Skeletal muscle satellite cell (primary cell): ENCODE measurements around the gene SLC22A31.

ENCODE experiments used
- H3K27me3 ChIP-seq: 2 replicates; pipeline ENCODE4 v1.7.0; 2013; ENCODE audit warnings: low read length; ENCODE audit not compliant: control insufficient read depth, insufficient read depth
- H3K36me3 ChIP-seq: 2 replicates; pipeline ENCODE4 v1.7.0; 2013; ENCODE audit warnings: mild to moderate bottlenecking, control low read depth, low read length; ENCODE audit not compliant: insufficient read depth
- H3K4me1 ChIP-seq: 2 replicates; pipeline ENCODE4 v1.7.0; 2013; ENCODE audit warnings: low read length; ENCODE audit not compliant: control insufficient read depth, insufficient read depth
- H3K4me2 ChIP-seq: 2 replicates; pipeline ENCODE4 v1.7.0; 2013; ENCODE audit warnings: mild to moderate bottlenecking, low read length
- H3K4me3 ChIP-seq: 2 replicates; pipeline ENCODE4 v1.7.0; 2013; ENCODE audit warnings: low read length
- H3K9ac ChIP-seq: 2 replicates; pipeline ENCODE4 v1.7.0; 2013; ENCODE audit warnings: mild to moderate bottlenecking, low read depth, low read length, moderate library complexity
- H3K9me3 ChIP-seq: replicated peaks from 2 replicates; pipeline ENCODE4 v1.7.0; 2013; ENCODE audit warnings: mild to moderate bottlenecking, control low read depth, low read length

The SLC22A31 gene

DNA sequence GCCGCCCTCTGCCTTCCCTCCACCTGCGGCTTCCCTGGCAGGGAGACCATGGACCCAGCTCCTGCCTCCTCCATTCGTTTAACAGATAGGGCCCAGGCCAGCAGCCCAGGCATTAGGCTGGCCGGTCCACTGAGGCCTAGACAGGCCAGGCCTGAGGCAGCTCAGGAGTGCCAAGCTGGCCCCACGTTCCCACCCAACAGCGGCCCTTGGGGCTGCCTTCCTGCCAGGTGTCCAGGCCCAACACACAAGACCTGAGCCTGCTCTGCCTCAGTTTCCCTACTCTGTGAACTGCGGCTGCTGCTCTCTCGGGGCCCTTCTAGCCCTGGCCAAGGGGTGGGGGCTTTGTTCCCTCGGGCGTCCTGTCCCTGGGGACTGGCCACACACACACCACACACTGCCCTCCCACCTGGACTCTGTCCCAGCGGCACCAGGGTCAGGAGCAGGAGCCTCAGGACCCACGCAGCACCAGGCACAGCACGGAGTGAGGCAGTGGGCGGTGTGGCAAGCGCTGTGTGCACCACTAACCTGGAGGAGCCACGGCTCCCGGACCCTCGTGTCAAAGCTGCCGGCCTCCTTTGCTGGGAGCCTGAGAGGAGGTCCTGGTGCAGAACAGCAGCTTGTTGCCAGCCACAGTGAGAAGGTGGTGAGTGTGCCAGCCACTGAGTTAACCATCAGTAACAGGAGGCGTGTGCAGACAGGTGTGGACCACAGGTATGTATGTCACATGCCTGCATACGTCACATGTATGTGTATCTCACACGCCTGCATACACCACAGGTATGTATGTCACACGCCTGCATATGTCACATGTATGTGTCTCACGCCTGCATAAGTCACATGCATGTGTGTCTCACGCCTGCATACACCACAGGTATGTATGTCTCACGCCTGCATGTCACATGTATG, 43.3 kb downstream of the SLC22A31 start:
- Histone ChIP-seq H3K4me2 (no peak overlapping the region), H3K36me3 (no peaks in the 10 kb centered on the region), H3K4me3 (no peak overlapping the region), H3K9me3 (no peaks in the 10 kb centered on the region), H3K27me3 (peaks cover 15% of the 10 kb centered on the region), H3K9ac (no peak overlapping the region), H3K4me1 (peaks cover 19% of the 10 kb centered on the region)

DNA sequence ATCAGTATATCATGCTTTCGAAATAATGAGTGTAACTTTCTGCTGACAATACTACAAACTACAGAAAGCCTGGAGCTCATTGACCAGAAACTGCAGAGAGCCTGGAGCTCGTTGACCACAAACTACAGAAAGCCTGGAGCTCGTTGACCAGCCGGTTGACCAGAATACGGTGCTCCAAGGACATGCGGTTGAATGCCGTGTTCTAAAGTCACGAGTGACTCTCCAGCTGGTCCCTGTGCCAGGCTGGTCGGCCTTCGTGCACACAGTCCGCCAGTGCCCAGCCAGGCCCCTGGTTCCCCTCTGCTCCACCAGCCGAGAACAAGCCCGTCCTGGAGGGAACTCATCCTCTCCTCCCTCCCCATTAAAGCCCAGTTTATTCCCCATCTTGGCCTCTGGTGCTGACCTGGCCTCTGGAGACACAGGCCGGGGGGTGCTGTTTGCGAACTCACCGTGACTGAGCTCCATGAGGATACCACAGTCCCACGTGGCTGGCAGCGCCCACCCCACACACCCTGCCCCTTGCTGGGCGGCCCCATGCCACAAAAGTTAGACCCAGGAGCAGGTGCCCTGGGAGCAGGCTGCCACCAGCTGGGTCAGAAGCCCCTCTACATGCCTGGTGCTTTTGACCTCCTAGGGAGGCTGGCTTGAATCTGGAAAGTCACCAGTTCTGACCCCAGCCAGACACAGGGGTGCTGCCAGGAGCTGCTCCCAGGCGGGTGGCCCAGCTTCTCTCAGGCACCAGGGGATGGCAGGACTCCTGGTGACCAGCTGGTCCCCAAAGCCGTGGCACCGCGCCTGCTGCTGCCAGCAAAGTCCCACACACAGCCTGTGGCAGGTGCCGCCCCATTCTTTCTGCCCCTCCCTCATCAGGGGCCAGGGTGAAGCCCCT, 44.2 kb downstream of the SLC22A31 start:
- H3K4me3 ChIP-seq: no peak overlapping the region
- peaks cover 19% of the 10 kb centered on the region for H3K4me1 ChIP-seq
- no peak overlapping the region for H3K9ac ChIP-seq
- no peak overlapping the region for H3K4me2 ChIP-seq
- H3K36me3 ChIP-seq: peaks cover 3% of the 10 kb centered on the region
- H3K9me3 ChIP-seq: no peaks in the 10 kb centered on the region
- peaks cover 15% of the 10 kb centered on the region for H3K27me3 ChIP-seq

DNA sequence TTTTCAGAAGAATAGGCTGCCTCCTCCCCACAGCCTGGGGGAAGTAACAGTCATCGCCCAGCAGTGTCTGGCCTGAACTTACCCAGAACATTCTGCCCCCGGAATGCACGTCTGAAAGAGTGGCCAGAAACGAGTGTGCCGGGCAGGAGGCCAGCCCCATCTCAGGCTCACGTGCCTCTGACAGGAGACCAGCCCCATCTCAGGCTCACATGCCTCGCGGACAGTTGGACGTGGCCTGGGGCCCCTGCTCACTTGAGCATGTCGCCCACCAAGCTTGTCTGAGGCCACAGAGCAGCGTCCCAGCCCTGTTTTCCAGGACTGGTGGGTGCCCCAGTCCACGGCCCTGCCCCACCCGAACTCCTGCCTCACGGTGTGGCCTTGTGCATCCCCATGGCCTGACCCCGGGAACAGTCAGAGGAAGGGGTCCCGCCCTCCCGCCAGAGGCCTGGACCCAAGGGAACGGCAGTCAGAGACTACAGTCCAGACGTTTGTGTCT, 45.1 kb downstream of the SLC22A31 start:
- no peak overlapping the region for H3K9ac ChIP-seq

DNA sequence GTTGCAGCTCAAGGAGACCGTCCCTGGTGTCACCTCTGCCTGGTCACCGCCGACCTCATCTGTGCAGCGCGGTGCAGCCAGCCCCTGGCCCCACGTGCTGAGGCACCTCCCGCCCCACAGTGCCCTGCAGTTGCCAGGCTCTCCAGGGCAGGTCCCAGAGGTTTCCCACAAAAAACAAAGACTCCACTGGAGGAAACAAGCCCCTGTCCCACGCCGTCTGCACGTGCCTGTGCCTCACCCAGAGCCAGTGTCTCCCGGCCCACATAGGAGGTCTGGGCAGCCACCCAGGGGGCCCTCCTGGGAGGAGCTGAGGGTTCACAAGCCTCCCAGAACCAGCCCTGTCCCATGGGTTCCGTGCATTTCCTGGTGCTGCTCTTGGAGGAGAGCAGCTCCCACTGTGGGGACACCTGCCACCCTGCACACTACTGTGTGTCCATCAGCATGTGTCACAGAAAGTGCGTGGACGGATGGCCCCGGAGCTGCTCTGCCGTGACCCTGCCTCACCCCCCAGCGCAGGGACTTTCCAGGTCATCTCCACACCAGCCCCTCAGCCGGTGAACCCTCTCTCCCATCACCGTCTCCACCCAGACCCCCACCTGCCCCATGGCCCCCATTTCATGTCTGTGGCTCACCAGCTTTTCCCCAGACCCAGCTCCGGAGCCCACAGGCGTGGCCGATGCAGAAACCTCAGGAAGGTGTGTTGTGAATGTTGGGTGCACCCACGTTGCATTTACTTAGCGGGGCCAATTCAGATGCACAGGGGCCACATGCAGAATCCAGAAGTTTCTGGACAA, 45.8 kb downstream of the SLC22A31 start:
- Histone ChIP-seq H3K4me1 (peaks cover 19% of the 10 kb centered on the region), H3K4me2 (no peak overlapping the region), H3K9ac (no peak overlapping the region), H3K36me3 (peaks cover 10% of the 10 kb centered on the region), H3K9me3 (no peaks in the 10 kb centered on the region), H3K4me3 (no peak overlapping the region), H3K27me3 (peaks cover 15% of the 10 kb centered on the region)

More for the DNA sequence above, 45.1 kb downstream of the SLC22A31 start:
- H3K4me2 ChIP-seq: peak overlapping the region; percentile 15
- no peak overlapping the region for H3K4me3 ChIP-seq
- H3K4me1 ChIP-seq: peaks cover 19% of the 10 kb centered on the region
- H3K36me3 ChIP-seq: peaks cover 6% of the 10 kb centered on the region
- H3K9me3 ChIP-seq: no peaks in the 10 kb centered on the region
- H3K27me3 ChIP-seq: peaks cover 15% of the 10 kb centered on the region

DNA sequence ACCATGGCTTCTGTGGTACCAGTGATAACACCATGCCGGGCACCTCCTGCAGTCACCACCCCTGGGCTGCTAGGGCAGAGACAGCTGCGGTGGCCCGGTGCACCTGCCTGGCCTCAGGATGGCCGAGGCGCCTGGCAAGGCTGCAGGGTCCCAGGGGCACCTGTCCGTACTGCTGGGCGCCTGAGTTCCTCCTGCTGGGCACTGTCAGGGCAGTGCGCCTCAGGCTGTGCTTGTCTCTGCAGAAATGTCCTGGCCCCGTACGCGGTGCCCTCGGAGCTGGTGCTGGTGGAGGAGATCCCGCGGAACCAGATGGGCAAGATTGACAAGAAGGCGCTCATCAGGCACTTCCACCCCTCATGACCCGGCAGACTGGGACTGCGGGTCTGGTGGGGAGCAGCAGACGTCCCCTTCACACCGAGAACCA, 46.5 kb downstream of the SLC22A31 start:
- peaks cover 10% of the 10 kb centered on the region for H3K36me3 ChIP-seq
- no peak overlapping the region for H3K4me2 ChIP-seq
- no peak overlapping the region for H3K4me3 ChIP-seq
- peaks cover 19% of the 10 kb centered on the region for H3K4me1 ChIP-seq
- no peaks in the 10 kb centered on the region for H3K9me3 ChIP-seq
- no peak overlapping the region for H3K9ac ChIP-seq
- H3K27me3 ChIP-seq: peaks cover 15% of the 10 kb centered on the region

DNA sequence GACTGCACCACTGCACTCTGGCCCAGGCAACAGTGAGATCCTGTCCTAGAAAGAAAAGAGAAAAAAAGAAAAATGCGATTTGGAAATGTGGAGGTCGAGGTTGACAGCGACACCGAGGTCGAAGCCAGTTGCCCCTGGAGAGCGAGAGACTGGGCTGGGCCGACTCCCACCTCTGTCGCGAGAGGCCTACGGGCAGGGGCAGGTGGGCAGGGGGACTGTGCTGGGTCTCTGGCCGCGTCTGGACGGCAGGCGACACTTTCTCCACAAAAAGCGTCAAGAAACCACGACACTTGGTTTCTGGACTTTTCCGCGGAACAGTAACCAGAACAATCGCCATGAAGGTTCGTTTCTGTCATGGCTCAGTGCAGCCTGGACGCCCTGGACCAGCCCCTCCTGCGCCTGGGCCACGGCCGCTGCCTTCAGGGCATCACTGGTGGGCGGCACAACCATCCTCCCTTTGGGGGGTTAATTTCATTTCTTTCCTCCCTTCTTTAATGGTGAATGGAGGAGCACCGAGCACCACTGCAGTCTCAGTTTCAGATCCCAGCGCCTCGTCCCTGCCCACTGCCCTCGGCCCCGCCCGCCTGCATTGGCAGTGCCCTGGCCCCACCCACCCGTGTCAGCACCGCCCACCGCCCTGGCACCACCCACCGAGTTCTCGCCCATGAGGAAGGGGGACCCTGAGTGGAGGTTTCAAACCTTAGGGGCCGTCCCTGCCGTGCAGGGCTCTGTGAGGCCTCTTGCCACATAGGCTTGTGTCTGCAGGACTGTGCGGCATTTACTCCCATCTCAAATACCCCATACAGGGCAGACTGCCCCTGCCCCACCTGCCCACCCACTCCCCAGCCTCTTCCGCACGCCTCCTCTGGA, 47.3 kb downstream of the SLC22A31 start:
- peaks cover 19% of the 10 kb centered on the region for H3K4me1 ChIP-seq
- H3K36me3 ChIP-seq: peaks cover 10% of the 10 kb centered on the region
- no peaks in the 10 kb centered on the region for H3K9me3 ChIP-seq
- no peak overlapping the region for H3K4me2 ChIP-seq
- peaks cover 15% of the 10 kb centered on the region for H3K27me3 ChIP-seq
- H3K4me3 ChIP-seq: no peak overlapping the region
- no peak overlapping the region for H3K9ac ChIP-seq

DNA sequence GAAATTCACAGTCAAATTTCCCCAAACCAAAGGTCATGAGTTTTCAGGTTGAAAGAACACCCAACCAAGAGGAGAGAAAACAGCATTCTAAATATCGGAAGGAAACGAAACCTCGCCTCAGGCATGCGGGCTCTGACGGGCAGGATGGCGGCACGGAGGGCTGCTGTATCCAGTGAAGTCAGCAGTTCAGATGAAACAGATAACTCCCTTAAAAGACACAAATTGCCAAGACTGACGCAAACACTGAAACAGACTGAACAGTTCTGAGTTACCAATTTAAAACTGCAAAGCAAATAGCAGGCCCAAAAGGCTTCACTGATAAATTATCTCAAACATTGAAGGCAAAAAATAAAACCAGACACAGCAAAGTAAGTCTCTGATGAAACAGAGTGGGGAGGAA, 49.4 kb downstream of the SLC22A31 start:
- Histone ChIP-seq H3K4me3 (no peak overlapping the region), H3K4me2 (no peak overlapping the region), H3K9ac (no peak overlapping the region), H3K36me3 (peaks cover 11% of the 10 kb centered on the region), H3K4me1 (peaks cover 18% of the 10 kb centered on the region), H3K27me3 (peaks cover 3% of the 10 kb centered on the region), H3K9me3 (no peaks in the 10 kb centered on the region)

DNA sequence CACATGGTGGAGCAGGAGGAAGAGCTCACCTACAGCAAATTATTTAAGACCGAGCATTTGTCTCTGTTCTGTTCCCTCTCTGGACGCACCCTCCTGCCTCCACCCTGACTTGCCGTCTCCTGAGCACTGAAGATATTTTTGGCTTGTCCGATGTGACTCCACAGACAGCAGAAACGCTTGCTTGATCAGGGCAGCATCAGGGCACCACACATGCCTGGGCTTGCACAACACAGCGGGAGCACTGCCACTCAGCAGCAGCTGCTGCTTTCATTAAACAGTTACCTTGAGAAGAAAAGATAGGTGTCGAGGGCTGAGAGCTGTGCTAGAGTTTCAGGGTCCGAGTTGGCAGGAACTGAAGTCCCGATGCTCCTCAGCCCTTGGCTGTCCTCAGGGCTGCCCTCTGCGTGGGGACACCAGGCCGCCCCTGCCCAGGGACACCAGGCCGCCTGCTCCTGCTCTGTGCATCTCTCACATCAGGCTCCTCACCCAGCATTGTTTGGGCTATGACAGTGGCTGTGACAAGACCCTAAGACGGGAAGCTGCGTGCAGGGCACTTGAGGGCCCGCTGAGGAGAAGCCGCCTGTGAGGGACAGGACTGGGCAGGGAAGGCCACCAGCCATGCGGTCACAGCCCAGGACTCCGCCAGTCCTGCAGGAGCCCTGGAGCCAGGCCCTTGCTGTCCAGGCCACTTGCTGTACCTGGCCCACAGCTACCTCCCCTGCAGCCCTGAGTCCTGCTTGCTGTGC, 50.1 kb downstream of the SLC22A31 start:
- no peaks in the 10 kb centered on the region for H3K9me3 ChIP-seq
- H3K4me1 ChIP-seq: peaks cover 11% of the 10 kb centered on the region
- no peak overlapping the region for H3K4me3 ChIP-seq
- H3K9ac ChIP-seq: no peak overlapping the region
- H3K4me2 ChIP-seq: no peak overlapping the region
- peaks cover 15% of the 10 kb centered on the region for H3K36me3 ChIP-seq
- H3K27me3 ChIP-seq: no peaks in the 10 kb centered on the region

DNA sequence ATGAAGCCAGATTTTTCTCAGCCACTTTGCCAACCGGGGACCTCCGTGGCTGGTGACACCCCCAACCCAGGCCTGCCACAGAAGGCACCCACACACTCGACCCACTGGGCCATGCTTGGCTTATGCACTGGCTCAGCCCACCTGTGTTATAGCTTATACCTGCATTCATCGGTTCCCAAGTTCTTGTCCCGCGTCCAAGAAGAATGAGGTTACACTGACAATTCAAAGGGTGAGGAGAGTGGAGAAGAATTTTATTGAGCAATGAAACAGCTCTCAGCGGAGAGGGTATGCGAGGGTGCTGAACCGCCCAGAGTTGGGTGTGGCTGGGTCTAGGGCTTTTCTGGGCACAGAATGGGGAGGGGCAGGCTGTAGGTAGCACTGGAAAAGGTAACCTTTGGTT, 51.0 kb downstream of the SLC22A31 start:
- peaks cover 2% of the 10 kb centered on the region for H3K4me1 ChIP-seq
- no peak overlapping the region for H3K4me3 ChIP-seq
- no peaks in the 10 kb centered on the region for H3K9me3 ChIP-seq
- H3K9ac ChIP-seq: no peak overlapping the region
- peaks cover 18% of the 10 kb centered on the region for H3K36me3 ChIP-seq
- H3K4me2 ChIP-seq: no peak overlapping the region
- no peaks in the 10 kb centered on the region for H3K27me3 ChIP-seq
